Eye (tissue), 1 donor: ENCODE results near the gene SMG1.
"Not testable (repeated sequence)": the region's sequence is repeated elsewhere in the genome, so short reads cannot be mapped to it uniquely, and the experiment has no call there.

Source experiments
- DNase-seq: peaks from one replicate; pipeline ENCODE4 v3.0.0-alpha.2; 2015

The SMG1 gene

DNA sequence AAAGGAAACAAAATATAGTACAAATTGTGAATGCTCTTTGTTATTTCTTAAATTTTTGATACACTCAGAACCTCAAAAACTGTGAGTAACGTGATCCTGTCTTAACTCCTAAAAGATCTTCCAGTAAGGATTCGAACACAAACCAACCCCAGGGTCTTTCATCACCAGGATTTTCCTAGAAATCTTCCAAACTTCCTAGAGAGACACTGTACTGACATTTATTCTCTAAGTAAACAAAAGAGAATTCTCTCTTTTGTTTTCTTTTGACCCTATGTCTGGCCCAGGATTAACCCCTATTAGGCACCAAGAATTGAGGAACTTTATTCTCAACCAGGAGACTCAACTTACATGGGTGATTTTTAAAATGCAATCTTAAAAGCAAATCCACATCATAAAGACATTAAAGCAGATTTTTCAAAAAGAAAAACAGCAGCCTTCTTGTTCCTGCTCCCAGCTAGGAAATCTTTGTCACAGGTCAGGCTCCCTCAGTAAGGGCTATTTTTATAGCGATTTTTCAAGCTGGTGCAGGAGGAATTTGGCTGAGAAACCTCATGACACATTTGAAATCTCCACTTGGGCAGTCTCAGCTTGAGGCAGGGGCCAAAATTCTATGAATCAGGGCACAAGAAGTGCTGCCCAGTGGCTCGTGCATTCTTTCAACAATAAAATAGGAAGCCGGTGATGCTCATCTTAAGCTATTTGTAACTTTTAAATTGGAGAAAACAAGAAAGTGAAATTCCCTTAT lies 6.2 kb upstream of the SMG1 start:
- no peak for DNase-seq

DNA sequence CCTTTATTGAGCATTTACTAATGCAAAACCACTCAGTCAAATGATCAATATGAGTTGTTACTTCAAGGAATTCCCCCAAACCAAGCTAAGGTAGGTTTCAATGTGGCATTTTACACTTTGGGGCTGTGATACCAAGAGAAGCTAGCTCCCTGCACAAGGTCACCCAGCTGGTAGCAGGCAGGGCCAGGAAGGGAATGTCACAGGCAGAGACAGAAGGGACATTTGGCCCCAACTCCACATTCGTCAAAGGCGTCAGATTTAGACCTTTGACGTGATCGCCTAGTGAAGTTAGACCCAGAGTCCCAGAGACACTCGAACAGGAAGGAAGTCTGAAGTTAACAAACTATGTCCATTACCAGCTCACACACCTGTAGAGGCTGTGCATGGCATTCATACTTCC lies 5.5 kb upstream of the SMG1 start:
- no peak for DNase-seq

DNA sequence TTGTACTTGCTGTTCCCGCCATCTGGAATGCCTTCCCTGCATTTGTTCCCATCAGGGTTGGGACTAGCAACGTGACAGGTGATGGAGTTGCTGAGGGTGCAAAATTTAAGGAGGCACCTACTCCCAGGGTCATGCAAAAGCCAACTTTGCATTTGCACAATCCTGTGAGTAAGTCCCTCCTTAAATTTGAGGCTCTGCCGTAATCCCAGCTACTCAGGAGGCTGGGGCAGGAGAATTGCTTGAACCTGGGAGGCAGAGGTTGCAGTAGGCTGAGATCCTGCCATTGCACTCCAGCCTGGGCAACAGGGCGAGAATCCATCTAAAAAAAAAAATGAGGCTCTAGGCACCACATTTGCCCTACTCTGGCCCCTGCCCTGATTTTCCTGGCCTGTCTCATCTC lies 3.9 kb upstream of the SMG1 start:
- DNase-seq, result not testable (repeated sequence)

DNA sequence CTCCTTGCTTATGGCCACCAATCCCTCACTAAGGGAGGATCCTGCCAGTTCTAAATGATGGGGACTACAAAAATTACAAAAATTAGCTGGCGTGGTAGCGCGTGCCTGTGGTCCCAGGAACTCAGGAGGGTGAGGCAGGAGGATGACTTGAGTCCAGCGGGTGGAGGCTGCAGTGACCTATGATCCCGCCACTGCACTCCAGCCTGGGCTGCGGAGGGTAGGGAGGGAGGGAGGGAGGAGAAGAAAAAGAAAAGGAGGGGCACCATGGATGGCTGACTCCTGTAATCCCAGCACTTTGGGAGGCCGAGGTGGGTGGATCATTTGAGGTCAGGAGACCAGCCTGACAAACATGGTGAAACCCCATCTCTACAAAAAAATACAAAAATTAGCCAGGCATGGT lies 1.9 kb upstream of the SMG1 start:
- DNase-seq, result not testable (repeated sequence)

DNA sequence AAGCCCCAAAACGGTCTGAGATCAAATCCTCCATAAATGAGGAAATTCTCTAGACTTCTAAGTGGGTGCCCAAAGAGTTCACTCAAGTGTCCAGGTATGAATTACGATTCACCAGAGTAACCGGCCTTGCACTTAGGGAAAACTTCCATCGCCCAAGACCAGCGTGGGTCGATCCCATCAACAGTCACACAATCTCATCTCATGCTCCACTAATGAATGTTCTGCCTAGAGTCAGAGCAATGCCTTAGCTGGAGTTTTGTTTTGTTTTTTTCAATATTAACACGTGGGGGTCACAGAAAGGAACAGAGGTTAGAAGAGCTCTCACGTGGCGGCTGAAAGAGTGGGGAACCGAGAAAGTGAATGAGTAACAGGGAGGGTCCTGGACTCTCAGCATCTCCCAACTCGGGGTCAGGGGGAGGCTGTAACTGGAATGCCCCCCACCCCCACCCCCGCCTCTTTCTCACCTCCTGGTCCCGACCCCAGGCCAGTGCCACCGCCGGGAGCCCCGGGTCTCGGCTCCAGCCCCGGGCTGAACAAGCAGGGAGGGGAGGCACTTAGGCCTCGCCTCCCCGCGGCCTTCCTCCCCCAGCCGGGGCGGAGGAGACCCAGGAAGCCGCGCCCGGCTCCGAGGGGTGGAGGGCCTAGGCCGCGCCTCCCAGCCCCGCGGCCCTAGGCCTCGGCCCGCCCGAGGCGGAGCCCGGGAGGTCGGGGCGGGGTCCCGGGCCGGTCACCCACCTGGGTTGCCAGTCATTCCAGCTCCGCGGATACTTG lies 808 bp downstream of the SMG1 start:
- DNase-seq, result peak; percentile 56

DNA sequence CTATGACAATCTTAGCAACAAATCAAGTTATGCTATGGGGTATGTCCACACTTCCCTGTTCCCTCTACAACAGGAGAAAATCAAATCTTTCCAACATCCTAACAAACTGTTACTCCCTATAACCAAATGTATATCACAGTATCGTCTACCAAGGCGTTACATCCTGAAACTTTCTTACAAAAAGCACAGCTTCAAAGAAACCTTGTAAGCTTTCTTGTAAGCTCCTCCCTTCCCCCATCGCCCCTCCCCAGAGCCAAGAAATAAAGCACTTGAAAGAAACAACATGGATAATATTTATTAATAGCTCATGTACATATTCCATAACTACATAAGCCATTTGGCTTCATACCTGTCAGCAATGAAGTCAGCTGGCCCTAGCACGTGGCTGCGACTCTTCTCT lies 2.3 kb downstream of the SMG1 start:
- DNase-seq, result not testable (repeated sequence)

DNA sequence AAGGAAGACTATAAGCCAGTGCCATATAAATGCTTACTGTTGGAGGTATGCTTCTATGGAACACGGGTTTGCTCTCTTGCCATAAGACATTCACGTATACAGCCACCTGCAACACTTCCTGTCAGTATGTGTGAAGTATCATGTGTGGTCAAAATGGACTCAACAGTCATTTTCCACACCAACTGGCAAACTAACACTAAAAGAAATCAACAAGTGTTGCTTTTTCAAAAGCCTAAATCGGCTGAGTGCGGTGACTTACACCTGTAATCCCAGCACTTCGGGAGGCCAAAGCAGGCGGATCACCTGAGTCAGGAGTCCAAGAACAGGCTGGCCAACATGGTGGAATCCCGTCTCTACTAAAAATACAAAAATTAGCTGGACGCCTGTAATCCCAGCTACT lies 3.1 kb downstream of the SMG1 start:
- not testable (repeated sequence) for DNase-seq

DNA sequence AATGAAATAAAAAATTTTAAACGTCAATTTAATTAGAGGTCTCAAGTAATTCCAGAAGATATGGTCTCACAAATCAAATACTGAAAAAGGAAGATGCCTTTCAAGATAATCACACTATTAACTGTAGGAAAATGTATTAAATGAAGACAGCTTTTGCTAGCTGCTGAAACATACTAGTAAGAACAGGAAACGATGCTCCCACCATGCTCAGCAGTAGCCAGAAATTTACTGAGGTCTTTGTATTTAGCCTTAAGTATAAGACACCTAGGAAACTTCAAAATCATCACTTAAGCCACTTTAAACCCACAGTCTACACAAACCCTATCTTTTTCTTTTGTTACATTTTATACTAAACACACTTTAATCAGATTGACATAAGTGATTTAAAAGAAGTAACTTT lies 16.6 kb downstream of the SMG1 start:
- DNase-seq, result not testable (repeated sequence)

DNA sequence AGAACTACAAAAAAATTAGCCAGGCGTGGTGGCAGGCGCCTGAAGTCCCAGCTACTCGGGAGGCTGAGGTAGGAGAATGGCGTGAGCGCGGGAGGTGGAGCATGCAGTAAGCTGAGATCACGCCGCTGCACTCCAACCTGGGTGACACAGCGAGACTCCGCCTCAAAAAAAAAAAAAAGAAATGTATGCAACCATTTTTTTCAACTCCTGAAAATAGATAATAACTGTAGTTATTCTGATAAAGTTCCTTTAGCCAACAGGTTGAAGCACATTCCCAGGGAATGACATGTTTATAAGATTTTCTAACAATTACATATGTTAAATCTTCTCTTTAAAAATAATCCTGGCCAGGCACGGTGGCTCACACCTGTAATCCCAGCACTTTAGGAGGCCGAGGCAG lies 17.5 kb downstream of the SMG1 start:
- not testable (repeated sequence) for DNase-seq

DNA sequence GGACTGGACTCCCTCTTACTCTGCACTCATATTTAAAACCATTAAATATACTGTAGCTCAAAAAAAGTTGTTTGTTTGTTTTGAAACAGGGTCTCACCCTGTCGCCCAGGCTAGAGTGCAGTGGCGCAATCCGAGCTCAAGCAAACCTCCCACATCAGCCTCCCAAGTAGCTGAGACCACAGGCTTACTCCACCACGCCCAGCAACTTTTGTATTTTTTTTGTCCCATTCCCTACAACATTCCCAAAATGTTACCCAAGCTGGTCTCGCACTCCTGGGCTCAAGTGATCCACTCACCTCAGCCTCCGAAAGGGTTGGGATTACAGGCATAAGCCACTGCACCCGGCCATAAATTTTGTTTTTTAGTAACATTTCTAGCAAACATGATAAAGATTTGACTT lies 23.4 kb downstream of the SMG1 start:
- not testable (repeated sequence) for DNase-seq

DNA sequence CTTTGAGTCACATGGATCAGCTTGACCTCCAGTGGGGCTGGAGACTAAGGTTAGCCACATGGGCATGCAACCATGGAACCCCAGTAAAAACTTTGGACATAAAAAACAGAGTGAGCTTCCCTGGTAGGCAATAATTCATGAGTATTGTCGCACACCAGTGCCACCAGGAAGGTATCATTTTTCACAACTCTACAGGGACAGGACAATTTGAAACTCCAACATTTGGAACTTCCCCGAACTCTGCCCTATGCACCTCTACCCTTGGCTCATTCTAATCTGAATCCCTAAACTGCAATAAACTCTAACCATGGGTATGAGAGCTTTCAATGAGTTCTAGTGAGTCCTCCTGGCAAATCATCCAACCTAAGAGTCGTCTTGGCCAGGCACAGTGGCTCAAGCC lies 24.2 kb downstream of the SMG1 start:
- not testable (repeated sequence) for DNase-seq

DNA sequence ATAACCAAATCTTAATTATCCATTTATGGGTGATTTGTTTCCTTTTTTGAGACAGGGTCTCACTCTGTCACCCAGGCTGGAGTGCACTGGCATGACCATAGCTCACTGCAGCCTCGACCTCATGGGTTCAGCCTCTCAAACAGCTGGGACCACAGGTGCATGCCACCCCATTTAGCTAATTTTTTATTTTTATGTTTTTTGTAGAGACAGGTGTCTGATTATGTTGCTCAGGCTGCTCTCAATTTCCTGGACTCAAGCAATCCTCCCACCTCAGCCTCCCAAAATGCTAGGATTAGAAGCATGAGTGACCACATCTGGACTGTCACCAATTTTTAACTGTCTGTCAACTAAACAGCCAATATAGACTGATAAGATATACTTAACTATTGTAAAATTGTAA lies 25.0 kb downstream of the SMG1 start:
- DNase-seq, result not testable (repeated sequence)

DNA sequence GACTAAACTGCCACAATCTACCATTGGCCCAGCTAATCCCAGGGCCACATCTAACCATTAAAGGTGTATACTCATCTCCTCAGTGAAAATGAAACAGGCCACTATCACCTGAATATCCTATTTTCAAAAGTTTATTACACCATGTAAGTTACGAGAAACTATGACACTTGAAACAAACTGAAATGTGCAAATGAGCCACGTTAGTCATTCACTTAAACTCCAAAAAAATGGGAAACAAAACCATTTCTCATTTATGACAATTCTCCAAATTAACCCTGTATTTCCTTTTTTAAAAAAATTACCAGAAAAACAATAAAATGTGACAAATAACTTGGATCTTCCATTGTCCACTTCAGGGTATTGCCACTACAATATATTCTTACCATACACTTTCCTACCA lies 41.8 kb downstream of the SMG1 start:
- DNase-seq, result not testable (repeated sequence)

DNA sequence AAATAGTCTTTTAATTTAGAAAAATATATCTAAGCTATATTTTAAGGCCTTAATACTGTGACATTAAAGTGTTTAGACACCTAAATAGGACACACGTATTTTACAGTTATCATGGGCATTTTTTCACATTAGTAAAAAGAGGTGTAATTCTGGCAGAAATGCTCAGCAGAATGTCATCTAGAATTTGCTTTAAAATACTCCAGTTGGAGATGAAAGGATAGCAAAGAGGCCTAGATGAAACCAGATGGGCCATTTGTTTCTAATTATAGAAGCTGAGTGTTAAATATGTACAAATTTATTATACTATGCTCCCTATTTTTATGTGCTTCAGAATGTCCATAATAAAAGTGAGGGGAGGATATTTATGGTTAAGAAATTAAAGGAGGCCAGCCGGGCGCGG lies 48.5 kb downstream of the SMG1 start:
- not testable (repeated sequence) for DNase-seq

DNA sequence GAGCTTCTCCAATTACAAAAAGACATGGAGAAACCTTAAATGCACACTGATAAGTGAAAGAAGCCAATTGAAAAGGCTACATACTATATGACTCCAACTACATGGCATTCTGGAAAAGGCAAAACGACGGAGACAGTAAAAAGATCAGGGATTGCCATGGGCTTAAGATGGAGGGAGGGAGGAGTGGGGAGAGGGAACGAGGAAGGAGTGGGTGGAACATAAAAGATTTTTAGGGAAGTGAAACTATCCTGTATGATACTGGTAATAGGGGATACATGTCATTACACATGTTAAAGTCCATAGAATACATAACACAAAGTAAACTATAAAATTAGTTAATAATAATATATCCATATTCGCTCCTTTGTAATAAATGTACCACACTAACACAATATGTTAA lies 48.9 kb downstream of the SMG1 start:
- DNase-seq, result not testable (repeated sequence)

DNA sequence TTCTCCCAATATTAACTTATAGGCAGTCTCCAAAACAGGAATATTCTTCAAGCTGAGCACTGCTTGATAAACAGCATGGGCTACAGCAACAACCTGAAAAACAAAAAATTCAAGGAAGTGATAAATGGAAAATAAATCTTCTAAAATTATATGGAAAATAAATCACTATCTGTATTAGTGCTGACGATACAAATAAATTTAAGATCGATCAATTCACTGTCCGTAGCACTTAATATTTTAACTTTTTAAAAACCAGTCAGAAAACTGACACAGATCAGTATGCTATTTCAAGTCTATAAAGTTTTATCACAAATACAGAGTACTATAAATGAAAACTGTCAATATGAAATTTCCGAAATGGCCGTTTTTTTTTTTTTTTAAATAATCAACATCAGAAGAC lies 49.9 kb downstream of the SMG1 start:
- not testable (repeated sequence) for DNase-seq

DNA sequence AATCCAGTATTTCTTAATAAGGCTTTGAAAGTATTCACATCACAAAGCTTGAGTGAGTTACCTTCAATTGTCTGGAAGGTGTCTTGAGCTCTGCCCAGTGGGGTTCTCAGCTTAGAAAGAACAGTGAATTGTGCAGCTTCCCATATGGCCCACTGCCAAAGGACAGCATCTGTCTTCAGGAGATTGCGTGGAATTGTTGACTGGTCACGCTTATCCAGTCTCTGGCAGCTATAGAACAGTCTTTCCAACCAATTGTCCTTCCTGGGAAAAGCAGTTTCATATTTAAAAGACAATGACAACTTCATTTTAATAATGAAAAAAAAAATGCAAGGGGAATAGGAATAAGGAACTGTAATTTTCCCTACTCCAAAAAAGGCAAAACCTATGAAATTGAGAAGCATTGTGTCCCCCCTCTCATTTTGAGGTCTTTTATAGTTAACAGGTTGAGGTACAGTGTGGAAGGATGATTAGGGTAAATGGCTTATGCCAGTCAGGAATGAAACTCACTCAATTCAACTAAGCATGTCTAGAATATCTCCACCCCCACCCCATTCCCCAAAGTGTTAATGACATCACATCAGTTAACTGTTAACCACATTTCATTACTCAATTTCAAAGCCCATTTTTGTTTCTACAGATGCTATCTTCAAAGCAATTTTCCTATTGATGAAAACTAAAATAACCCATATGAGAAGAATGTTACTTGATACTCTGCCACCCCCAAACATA lies 57.0 kb downstream of the SMG1 start:
- DNase-seq, result not testable (repeated sequence)

DNA sequence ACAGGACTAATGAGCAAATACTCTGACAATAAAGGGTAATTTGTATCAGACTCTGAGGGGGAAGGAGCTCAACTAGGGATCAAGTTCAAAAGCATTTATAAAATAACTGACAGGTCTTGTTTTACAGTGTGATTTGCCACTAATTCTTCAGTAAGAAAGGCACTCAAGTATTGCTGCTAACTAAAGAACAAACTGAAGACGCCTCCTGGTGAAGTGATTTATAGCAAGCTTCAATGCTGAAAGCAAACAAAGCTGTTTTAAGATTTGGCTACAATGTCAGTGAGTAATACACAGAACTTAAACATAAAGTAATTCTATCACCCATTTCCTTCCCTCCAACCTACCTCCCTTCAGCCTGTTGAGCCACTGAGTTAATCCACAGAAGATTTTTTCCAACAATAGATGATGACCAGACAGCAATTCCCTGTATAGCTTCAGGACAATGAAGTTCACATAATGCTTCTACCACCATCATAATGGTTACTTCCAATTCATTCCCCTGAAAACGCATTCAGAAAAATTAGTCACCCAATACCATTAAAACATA lies 59.9 kb downstream of the SMG1 start:
- DNase-seq, result not testable (repeated sequence)

DNA sequence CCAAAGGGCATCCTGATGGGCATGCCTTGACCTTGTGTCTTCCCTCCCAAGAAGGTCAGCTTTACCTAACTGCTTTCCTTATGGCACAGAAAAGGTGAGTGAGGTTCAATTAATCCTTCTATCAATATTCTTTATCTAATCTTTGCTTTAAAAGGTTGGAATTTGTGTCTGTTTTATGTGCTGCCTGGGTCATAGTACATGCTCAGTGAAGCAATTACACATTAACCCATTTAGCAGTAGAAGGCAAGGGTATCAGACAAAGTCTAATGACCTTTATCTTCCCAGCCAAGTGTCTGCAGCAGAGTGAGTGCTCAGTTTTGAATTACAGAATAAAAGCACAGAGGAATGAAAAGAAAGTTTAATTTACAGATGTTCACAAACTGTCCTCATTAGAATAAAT lies 63.3 kb downstream of the SMG1 start:
- not testable (repeated sequence) for DNase-seq

DNA sequence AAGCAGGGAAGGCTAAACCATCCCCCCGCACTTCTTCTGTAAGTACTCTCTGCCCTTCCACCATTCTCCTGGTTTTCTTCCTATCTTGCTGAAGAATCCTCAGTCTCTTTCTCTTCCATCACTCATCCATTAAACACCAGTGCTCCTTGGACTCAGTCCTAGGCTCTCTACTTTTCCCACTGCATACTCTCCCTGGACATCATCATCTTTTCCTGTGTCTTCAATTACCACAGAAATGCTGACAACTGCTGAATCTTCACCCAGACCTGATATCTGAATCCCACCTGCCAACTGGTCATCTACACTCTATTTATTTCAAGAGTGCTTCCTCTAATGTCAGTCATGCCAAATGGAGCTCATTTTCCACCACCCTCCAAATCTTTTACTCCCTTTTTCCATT lies 71.0 kb downstream of the SMG1 start:
- no peak for DNase-seq

DNA sequence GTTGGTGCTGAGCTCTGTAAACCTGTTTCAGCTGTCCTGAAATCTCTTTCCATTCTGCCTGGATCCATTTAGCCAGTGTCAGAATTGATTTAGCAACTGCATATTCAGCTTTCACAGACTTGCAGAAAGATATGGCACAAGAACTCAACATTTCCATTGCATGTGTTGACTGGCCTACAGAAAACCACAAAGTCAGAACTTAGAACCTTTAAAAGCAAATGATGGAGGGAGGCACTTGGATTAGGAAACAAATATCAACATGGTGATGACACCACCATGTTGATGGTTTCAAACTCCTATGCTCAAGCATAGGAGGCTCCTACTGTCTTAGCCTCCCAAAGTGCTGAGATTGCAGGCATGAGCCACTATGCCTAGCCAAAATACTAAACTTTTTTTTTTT lies 72.5 kb downstream of the SMG1 start:
- no peak for DNase-seq

DNA sequence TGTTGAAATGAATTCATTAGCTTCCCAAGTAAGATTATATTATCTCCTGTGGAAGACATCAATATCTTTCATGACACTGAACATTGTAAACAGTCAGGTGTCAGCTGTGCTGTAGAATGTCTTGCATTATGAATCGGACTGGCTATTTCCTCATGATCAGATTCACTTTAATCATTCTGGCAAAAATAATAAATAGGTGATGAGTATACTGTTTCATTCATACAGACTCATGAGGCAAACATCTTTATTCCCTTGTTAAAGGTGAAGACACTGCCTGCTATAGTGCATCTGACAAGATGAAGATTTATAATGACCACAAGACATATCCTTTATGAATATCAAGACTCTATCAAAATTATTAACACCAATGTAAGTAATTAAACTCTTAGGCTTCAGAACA lies 73.6 kb downstream of the SMG1 start:
- no peak for DNase-seq

DNA sequence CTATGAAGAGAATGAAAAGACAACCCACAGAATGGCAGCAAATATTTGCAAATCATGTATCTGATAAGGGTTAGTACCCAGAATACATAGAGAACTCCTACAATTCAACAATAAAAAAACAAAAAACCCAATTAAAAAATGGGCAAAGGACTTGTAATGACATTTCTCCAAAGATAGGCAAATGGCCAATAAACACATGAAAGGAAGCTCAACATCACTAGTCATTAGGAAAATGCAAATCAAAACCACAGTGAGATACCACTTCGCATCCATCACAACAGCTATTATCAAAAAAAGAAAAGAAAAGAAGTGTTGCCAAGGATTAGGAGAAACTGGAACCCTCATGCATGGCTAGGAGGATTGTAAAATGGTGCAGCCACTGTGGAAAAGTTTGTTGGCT lies 79.8 kb downstream of the SMG1 start:
- DNase-seq, result no peak
